GOT3 (cell line): Measurements from ENCODE around the gene BCAR3.
"Not testable (repeated sequence)": the region's sequence is repeated elsewhere in the genome, so short reads cannot be mapped to it uniquely, and the experiment has no call there.

Experiments
- DNase-seq: peaks from one replicate; lab custom pipeline; 2025; ENCODE audit warnings: mixed read lengths; lab: John Stamatoyannopoulos, UW

The BCAR3 gene

GRCh38 chr1:93576746-93577145, 104.9 kb downstream of the BCAR3 start:
- DNase-seq, result no peak

GRCh38 chr1:93576346-93576745, 105.3 kb downstream of the BCAR3 start:
- DNase-seq, result no peak

GRCh38 chr1:93575621-93576284, 105.9 kb downstream of the BCAR3 start:
- DNase-seq, result no peak

GRCh38 chr1:93574991-93575390, 106.6 kb downstream of the BCAR3 start:
- DNase-seq, result no peak

GRCh38 chr1:93574511-93574910, 107.1 kb downstream of the BCAR3 start:
- DNase-seq, result no peak

GRCh38 chr1:93573940-93574469, 107.6 kb downstream of the BCAR3 start:
- DNase-seq, result no peak

GRCh38 chr1:93571623-93572310, 109.9 kb downstream of the BCAR3 start:
- no peak for DNase-seq

GRCh38 chr1:93569489-93569888, 112.1 kb downstream of the BCAR3 start:
- no peak for DNase-seq

- DNase-seq, result no peak
Measured at GRCh38 chr1:93567255-93567918, 114.2 kb downstream of the BCAR3 start.

- DNase-seq, result no peak
Measured at GRCh38 chr1:93566227-93566626, 115.4 kb downstream of the BCAR3 start.

GRCh38 chr1:93565496-93566206, 116.0 kb downstream of the BCAR3 start:
- DNase-seq, result no peak

GRCh38 chr1:93559695-93560094, 121.9 kb downstream of the BCAR3 start:
- no peak for DNase-seq

- DNase-seq, result no peak
Measured at GRCh38 chr1:93559045-93559444, 122.6 kb downstream of the BCAR3 start.

GRCh38 chr1:93556291-93556690, 125.3 kb downstream of the BCAR3 start:
- no peak for DNase-seq

- no peak for DNase-seq
Measured at GRCh38 chr1:93554883-93555872, 126.5 kb downstream of the BCAR3 start.

- DNase-seq, result not testable (repeated sequence)
Measured at GRCh38 chr1:93553886-93554490, 127.6 kb downstream of the BCAR3 start.

GRCh38 chr1:93552741-93553455, 128.7 kb downstream of the BCAR3 start:
- DNase-seq, result no peak

GRCh38 chr1:93549811-93550210, 131.8 kb downstream of the BCAR3 start:
- no peak for DNase-seq

- no peak for DNase-seq
Measured at GRCh38 chr1:93549131-93549530, 132.5 kb downstream of the BCAR3 start.
